ENCODE results near the gene SLC10A3. TPM values are rescaled to one million over a fixed set of nuclear protein-coding genes. Genes with fewer than 3 reads are reported as not detected.

Gene SLC10A3
- total and polyA plus RNA-seq, 2 of the 13 experiments (the other 11 are each of a cell fraction or from before 2014, with no cell fraction given) = 10.1 to 11.5 TPM

GRCh38 chrX:154478728-154479622 is 11.5 kb downstream of the SLC10A3 start, which contains the start of gene LAGE3 (continued):
- TF ChIP-seq ONECUT2 (CRISPR knock-in tag; IDR thresholded peaks at IDR 0.05) (no peak), ZNF891 (CRISPR knock-in tag; IDR thresholded peaks at IDR 0.05) (no peak), RXRA (CRISPR knock-in tag; IDR thresholded peaks at IDR 0.05) (peak; percentile 44; the same call in 1 of the 2 replicates), NFE2L1 (CRISPR knock-in tag; IDR thresholded peaks at IDR 0.05; ENCODE audit: borderline replicate concordance) (no peak), CEBPB (IDR thresholded peaks at IDR 0.05; ENCODE audit: borderline replicate concordance, low read depth, low read length) (no peak), FUBP1 (CRISPR knock-in tag; IDR thresholded peaks at IDR 0.05; ENCODE audit: borderline replicate concordance) (no peak), TBX2 (CRISPR knock-in tag; IDR thresholded peaks at IDR 0.05; ENCODE audit: borderline replicate concordance) (peak; percentile 66), RNF219 (CRISPR knock-in tag; IDR thresholded peaks at IDR 0.05) (no peak), YEATS2 (CRISPR knock-in tag; IDR thresholded peaks at IDR 0.05; ENCODE audit: borderline replicate concordance) (no peak), JUN (CRISPR knock-in tag; IDR thresholded peaks at IDR 0.05) (0 out of 2 replicates have a peak, but pooled peaks have one; percentile 34), HOXA3 (CRISPR knock-in tag; IDR thresholded peaks at IDR 0.05) (peak; percentile 59; the same call in 1 of the 2 replicates), SALL1 (CRISPR knock-in tag; IDR thresholded peaks at IDR 0.05) (peak; percentile 77; the same call in 1 of the 2 replicates), MXD3 (CRISPR knock-in tag; IDR thresholded peaks at IDR 0.05) (peak; percentile 50; the same call in 1 of the 2 replicates), TEAD3 (CRISPR knock-in tag; optimal IDR thresholded peaks at IDR 0.05; ENCODE audit: borderline replicate concordance) (no peak), HNRNPL (IDR thresholded peaks at IDR 0.05; ENCODE audit: low read depth, low read length) (no peak), NFKBIZ (CRISPR knock-in tag; IDR thresholded peaks at IDR 0.05) (no peak), ZNF605 (CRISPR knock-in tag; IDR thresholded peaks at IDR 0.05) (peak; percentile 89), SRSF9 (IDR thresholded peaks at IDR 0.05; ENCODE audit: borderline replicate concordance, insufficient read depth, low read depth, low read length, poor library complexity, severe bottlenecking) (no peak), ZFP82 (CRISPR knock-in tag; IDR thresholded peaks at IDR 0.05; ENCODE audit: borderline replicate concordance) (no peak), ZNF639 (CRISPR knock-in tag; conservative IDR thresholded peaks at IDR 0.05) (no peak), ZNF546 (CRISPR knock-in tag; conservative IDR thresholded peaks at IDR 0.05) (peak; percentile 67; the same call in 1 of the 2 replicates), ZNF512 (CRISPR knock-in tag; IDR thresholded peaks at IDR 0.05) (no peak)

Data from HepG2 (cell line).